ENCODE results near the gene EFTUD2.

The EFTUD2 gene

DNA sequence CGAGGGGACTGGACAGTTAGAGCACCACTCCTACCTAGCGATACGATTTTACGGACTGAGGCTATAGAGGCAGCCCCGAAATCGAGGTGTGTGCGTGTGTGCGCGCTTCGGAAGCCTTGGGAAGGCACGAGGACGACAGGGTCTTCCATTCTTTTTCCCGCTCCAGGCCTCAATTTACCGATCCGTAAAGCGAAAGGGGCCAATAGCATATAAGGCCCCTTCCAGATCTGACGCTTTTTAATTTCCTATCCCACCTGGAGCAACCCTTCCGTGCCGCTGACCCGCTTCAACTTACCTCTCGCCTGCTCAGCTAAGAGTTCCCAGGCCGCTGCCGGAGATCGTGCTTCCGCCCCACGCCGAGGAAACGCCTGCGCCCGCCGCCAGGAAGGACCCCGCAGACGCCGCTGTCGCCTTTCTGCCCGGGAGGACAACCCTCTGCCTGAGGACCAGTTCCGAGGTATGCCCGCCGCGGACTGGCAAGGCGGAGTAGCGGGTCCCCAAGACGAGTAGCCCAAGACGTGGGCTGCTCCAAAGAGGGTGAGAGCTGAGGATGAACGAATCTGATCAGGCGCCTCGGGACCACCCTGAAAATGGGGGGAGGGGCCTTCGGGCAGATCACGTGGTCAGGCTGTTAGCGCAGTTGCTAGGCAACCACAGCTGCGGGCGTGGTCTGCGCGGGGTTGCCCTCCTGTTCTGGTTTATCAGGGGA lies at the start of gene EFTUD2 (continued):
- TF ChIP-seq ZNF214 (tag by site-specific recombination; IDR thresholded peaks at IDR 0.05; ENCODE audit: borderline replicate concordance) (no peak), ZNF292 (tag by site-specific recombination; IDR thresholded peaks at IDR 0.05; ENCODE audit: borderline replicate concordance, low read depth) (no peak), ZNF366 (tag by site-specific recombination; conservative IDR thresholded peaks at IDR 0.05) (no peak; the same call in 1 of the 2 replicates), KLF16 (tag by site-specific recombination; IDR thresholded peaks at IDR 0.05) (peak; percentile 96), EGR2 (tag by site-specific recombination; IDR thresholded peaks at IDR 0.05; ENCODE audit: low read depth) (peak; percentile 75), KLF10 (tag by site-specific recombination; IDR thresholded peaks at IDR 0.05) (peak; percentile 81), ZNF610 (tag by site-specific recombination; IDR thresholded peaks at IDR 0.05; ENCODE audit: borderline replicate concordance) (peak; percentile 75; the same call in 1 of the 2 replicates), ZNF423 (tag by site-specific recombination; IDR thresholded peaks at IDR 0.05) (no peak), ZNF416 (tag by site-specific recombination; IDR thresholded peaks at IDR 0.05) (no peak), SALL2 (tag by site-specific recombination; IDR thresholded peaks at IDR 0.05; ENCODE audit: borderline replicate concordance) (no peak), ZFP69B (tag by site-specific recombination; IDR thresholded peaks at IDR 0.05) (peak; percentile 88), ZNF626 (tag by site-specific recombination; IDR thresholded peaks at IDR 0.05) (no peak), ZNF544 (tag by site-specific recombination; IDR thresholded peaks at IDR 0.05) (no peak), ZNF140 (tag by site-specific recombination; IDR thresholded peaks at IDR 0.05) (no peak), ZNF837 (tag by site-specific recombination; IDR thresholded peaks at IDR 0.05) (no peak), ZNF791 (tag by site-specific recombination; IDR thresholded peaks at IDR 0.05) (no peak), ZNF830 (tag by site-specific recombination; IDR thresholded peaks at IDR 0.05; ENCODE audit: low read depth) (no peak), ZNF16 (tag by site-specific recombination; IDR thresholded peaks at IDR 0.05; ENCODE audit: low read depth) (no peak), ZNF184 (tag by site-specific recombination; IDR thresholded peaks at IDR 0.05) (0 out of 2 replicates have a peak, but pooled peaks have one; percentile 41), ZNF114 (tag by site-specific recombination; IDR thresholded peaks at IDR 0.05) (no peak), ZNF514 (tag by site-specific recombination; IDR thresholded peaks at IDR 0.05) (no peak), ZNF394 (tag by site-specific recombination; IDR thresholded peaks at IDR 0.05; ENCODE audit: borderline replicate concordance) (peak; percentile 91; the same call in 1 of the 2 replicates), BCL11A (tag by site-specific recombination; IDR thresholded peaks at IDR 0.05; ENCODE audit: low read depth) (no peak), TRIM28 (IDR thresholded peaks at IDR 0.05; ENCODE audit: borderline replicate concordance, low read length) (no peak), ZBTB17 (tag by site-specific recombination; IDR thresholded peaks at IDR 0.05) (peak; percentile 91), ZIC2 (tag by site-specific recombination; IDR thresholded peaks at IDR 0.05) (no peak), ZNF239 (tag by site-specific recombination; IDR thresholded peaks at IDR 0.05) (no peak), ZNF654 (tag by site-specific recombination; IDR thresholded peaks at IDR 0.05; ENCODE audit: low read depth) (no peak), YY1 (tag by site-specific recombination; IDR thresholded peaks at IDR 0.05) (0 out of 2 replicates have a peak, but pooled peaks have one; percentile 72), SP3 (tag by site-specific recombination; IDR thresholded peaks at IDR 0.05) (peak; percentile 89), FEZF1 (tag by site-specific recombination; IDR thresholded peaks at IDR 0.05) (no peak; the same call in 1 of the 2 replicates)
- TF ChIP-seq, protein P1, sequence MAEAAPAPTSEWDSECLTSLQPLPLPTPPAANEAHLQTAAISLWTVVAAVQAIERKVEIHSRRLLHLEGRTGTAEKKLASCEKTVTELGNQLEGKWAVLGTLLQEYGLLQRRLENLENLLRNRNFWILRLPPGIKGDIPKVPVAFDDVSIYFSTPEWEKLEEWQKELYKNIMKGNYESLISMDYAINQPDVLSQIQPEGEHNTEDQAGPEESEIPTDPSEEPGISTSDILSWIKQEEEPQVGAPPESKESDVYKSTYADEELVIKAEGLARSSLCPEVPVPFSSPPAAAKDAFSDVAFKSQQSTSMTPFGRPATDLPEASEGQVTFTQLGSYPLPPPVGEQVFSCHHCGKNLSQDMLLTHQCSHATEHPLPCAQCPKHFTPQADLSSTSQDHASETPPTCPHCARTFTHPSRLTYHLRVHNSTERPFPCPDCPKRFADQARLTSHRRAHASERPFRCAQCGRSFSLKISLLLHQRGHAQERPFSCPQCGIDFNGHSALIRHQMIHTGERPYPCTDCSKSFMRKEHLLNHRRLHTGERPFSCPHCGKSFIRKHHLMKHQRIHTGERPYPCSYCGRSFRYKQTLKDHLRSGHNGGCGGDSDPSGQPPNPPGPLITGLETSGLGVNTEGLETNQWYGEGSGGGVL (tag by site-specific recombination; IDR thresholded peaks at IDR 0.05): peak; percentile 8; the same call in 1 of the 2 replicates
- TF ChIP-seq, protein P2, sequence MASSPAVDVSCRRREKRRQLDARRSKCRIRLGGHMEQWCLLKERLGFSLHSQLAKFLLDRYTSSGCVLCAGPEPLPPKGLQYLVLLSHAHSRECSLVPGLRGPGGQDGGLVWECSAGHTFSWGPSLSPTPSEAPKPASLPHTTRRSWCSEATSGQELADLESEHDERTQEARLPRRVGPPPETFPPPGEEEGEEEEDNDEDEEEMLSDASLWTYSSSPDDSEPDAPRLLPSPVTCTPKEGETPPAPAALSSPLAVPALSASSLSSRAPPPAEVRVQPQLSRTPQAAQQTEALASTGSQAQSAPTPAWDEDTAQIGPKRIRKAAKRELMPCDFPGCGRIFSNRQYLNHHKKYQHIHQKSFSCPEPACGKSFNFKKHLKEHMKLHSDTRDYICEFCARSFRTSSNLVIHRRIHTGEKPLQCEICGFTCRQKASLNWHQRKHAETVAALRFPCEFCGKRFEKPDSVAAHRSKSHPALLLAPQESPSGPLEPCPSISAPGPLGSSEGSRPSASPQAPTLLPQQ (tag by site-specific recombination; IDR thresholded peaks at IDR 0.05): peak; percentile 77; the same call in 1 of the 2 replicates
- TF ChIP-seq, protein P3, sequence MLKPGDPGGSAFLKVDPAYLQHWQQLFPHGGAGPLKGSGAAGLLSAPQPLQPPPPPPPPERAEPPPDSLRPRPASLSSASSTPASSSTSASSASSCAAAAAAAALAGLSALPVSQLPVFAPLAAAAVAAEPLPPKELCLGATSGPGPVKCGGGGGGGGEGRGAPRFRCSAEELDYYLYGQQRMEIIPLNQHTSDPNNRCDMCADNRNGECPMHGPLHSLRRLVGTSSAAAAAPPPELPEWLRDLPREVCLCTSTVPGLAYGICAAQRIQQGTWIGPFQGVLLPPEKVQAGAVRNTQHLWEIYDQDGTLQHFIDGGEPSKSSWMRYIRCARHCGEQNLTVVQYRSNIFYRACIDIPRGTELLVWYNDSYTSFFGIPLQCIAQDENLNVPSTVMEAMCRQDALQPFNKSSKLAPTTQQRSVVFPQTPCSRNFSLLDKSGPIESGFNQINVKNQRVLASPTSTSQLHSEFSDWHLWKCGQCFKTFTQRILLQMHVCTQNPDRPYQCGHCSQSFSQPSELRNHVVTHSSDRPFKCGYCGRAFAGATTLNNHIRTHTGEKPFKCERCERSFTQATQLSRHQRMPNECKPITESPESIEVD (tag by site-specific recombination; IDR thresholded peaks at IDR 0.05): peak; percentile 31; the same call in 1 of the 2 replicates
- TF ChIP-seq, protein P4, sequence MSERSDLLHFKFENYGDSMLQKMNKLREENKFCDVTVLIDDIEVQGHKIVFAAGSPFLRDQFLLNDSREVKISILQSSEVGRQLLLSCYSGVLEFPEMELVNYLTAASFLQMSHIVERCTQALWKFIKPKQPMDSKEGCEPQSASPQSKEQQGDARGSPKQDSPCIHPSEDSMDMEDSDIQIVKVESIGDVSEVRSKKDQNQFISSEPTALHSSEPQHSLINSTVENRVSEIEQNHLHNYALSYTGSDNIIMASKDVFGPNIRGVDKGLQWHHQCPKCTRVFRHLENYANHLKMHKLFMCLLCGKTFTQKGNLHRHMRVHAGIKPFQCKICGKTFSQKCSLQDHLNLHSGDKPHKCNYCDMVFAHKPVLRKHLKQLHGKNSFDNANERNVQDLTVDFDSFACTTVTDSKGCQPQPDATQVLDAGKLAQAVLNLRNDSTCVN (tag by site-specific recombination; optimal IDR thresholded peaks at IDR 0.05): peak; percentile 80

Data from HEK293 (cell line).